Measurements from ENCODE around the gene RHOT1. TPM values are rescaled to one million over a fixed set of nuclear protein-coding genes. Genes with fewer than 3 reads are reported as not detected.
A peak's percentile ranks its signal among the peaks of the same experiment; 100 is the strongest.
"Not testable (repeated sequence)": the region's sequence is repeated elsewhere in the genome, so short reads cannot be mapped to it uniquely, and the experiment has no call there.

RHOT1 gene
- total and polyA plus RNA-seq, 5 donors from 2014 or later = 22.2 to 28.7 (median 27.3) TPM

DNA sequence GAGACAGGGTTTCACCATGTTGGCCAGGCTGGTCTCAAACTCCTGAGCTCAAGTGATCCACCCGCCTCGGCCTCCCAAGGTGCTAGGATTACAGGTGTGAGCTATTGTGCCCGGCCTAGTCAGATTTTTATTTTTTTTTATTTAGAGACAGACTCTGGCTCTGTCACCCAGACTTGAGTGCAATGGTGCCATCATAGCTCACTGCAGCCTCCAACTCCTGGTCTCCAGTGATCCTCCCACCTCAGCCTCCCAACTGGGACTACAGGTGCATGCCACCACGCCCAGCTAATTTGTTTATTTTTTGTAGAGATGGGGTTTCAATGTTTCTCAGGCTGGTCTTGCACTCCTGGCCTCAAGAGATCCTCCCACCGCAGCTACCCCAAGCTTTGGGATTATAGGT is 2.8 kb upstream of the RHOT1 start:
- Mint-ChIP-seq H3K4me1 (peaks cover 17 to 32% (median 23%) of the 10 kb centered on the region in 4 donors), H3K27me3 (peaks cover 12% of the 10 kb centered on the region), H3K4me3 (peak overlapping the region in 1 of 4 donors; percentile 21)
- not testable (repeated sequence) for H3K9me3 ChIP-seq (ENCODE audit: control insufficient read depth in 2 of 2, low read length in 2 of 2); H3K4me3 ChIP-seq (ENCODE audit: low read depth, low read length); DNase-seq; ATAC-seq (ENCODE audit: low read depth in 2 of 2); H3K36me3 Mint-ChIP-seq; H3K27me3 ChIP-seq (ENCODE audit: control insufficient read depth, insufficient read depth, low read length); H3K27ac ChIP-seq (ENCODE audit: insufficient read depth, low read length, poor library complexity, severe bottlenecking); H3K36me3 ChIP-seq (ENCODE audit: control insufficient read depth, insufficient read depth, low read length); H3K9me3 Mint-ChIP-seq; H3K27ac Mint-ChIP-seq
- peaks cover 28% of the 10 kb centered on the region for H3K4me1 ChIP-seq (ENCODE audit: control insufficient read depth, insufficient read depth, low read length, poor library complexity, severe bottlenecking)

- DNase-seq = no peak
- H3K4me1 ChIP-seq (ENCODE audit: control insufficient read depth, insufficient read depth, low read length, poor library complexity, severe bottlenecking) = peaks cover 29% of the 10 kb centered on the region
- H3K9me3 ChIP-seq (ENCODE audit: control insufficient read depth in 2 of 2, low read length in 2 of 2) = no peaks in the 10 kb centered on the region
- peak overlapping the region; percentile 62 for H3K27ac ChIP-seq (ENCODE audit: insufficient read depth, low read length, poor library complexity, severe bottlenecking)
- H3K36me3 Mint-ChIP-seq = no peaks in the 10 kb centered on the region
- H3K27me3 Mint-ChIP-seq = peaks cover 12% of the 10 kb centered on the region
- peak overlapping the region in 2 of 3 donors; percentile 69 to 84 for H3K27ac Mint-ChIP-seq
- H3K4me3 ChIP-seq (ENCODE audit: low read depth, low read length) = peak overlapping the region; percentile 86
- peak overlapping the region; percentile 84 to 96 (median 86) for H3K4me3 Mint-ChIP-seq
- no peak for ATAC-seq (ENCODE audit: low read depth in 2 of 2)
- peaks cover 0 to 2% (median 0%) of the 10 kb centered on the region in 7 donors for H3K9me3 Mint-ChIP-seq
- no peaks in the 10 kb centered on the region for H3K36me3 ChIP-seq (ENCODE audit: control insufficient read depth, insufficient read depth, low read length)
- H3K4me1 Mint-ChIP-seq = peaks cover 20 to 44% (median 23%) of the 10 kb centered on the region in 4 donors
- H3K27me3 ChIP-seq (ENCODE audit: control insufficient read depth, insufficient read depth, low read length) = no peaks in the 10 kb centered on the region
Observed at GRCh38 chr17:32141258-32141657, 1.0 kb upstream of the RHOT1 start.

- H3K27ac ChIP-seq (ENCODE audit: insufficient read depth, low read length, poor library complexity, severe bottlenecking) = peak overlapping the region; percentile 62
- no peaks in the 10 kb centered on the region for H3K36me3 ChIP-seq (ENCODE audit: control insufficient read depth, insufficient read depth, low read length)
- Mint-ChIP-seq H3K27ac (peak overlapping the region; percentile 69 to 84 (median 73)), H3K9me3 (peaks cover 0 to 2% (median 0%) of the 10 kb centered on the region in 7 donors), H3K4me1 (peaks cover 20 to 42% (median 23%) of the 10 kb centered on the region in 4 donors), H3K4me3 (peak overlapping the region; percentile 84 to 96 (median 86)), H3K36me3 (no peaks in the 10 kb centered on the region), H3K27me3 (peaks cover 12% of the 10 kb centered on the region)
- ATAC-seq (ENCODE audit: low read depth in 2 of 2) = no peak
- H3K9me3 ChIP-seq (ENCODE audit: control insufficient read depth in 2 of 2, low read length in 2 of 2) = no peaks in the 10 kb centered on the region
- peak overlapping the region; percentile 86 for H3K4me3 ChIP-seq (ENCODE audit: low read depth, low read length)
- no peaks in the 10 kb centered on the region for H3K27me3 ChIP-seq (ENCODE audit: control insufficient read depth, insufficient read depth, low read length)
- no peak for DNase-seq
- peaks cover 29% of the 10 kb centered on the region for H3K4me1 ChIP-seq (ENCODE audit: control insufficient read depth, insufficient read depth, low read length, poor library complexity, severe bottlenecking)
Observed at GRCh38 chr17:32141679-32142037, 644 bp upstream of the RHOT1 start.

DNA sequence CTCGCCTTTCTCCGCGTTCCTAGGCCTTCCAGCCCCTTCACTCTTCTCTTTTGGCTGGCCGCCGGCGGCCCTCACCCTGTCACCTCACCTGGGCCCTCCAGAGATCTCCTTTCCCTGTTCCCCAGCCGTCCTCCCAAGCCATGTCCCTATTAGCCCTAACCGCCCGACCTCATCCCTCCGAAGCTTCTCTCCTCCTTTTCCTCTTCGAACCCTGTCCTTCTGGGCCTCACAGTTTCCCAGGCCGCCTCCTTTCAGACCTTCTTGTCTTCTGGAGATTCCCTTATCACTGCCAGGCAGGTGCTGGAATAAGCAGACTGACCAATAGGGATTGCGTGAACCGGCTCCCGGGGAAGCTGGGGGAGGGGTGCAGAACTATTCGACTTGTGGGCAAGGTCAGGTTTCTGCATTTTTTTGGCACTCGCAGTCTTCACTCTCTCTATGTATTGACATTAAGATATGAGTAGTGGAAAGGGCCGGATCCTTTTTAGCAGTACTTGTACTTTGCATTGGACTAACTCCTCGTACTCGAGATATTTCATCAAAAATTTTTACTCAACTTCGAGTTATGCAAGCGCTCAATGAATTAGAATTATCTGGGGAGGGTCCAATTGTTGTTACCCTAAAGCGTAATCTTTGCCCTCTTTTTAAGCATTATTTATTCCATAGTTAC is 690 bp downstream of the RHOT1 start:
- peaks cover 29% of the 10 kb centered on the region for H3K4me1 ChIP-seq (ENCODE audit: control insufficient read depth, insufficient read depth, low read length, poor library complexity, severe bottlenecking)
- ATAC-seq (ENCODE audit: low read depth in 2 of 2) (no peak), DNase-seq (peak in 1 of 3 donors; percentile 38)
- H3K36me3 ChIP-seq (ENCODE audit: control insufficient read depth, insufficient read depth, low read length) = no peaks in the 10 kb centered on the region
- H3K36me3 Mint-ChIP-seq = no peaks in the 10 kb centered on the region
- H3K9me3 ChIP-seq (ENCODE audit: control insufficient read depth in 2 of 2, low read length in 2 of 2) = no peaks in the 10 kb centered on the region
- peaks cover 0 to 2% (median 0%) of the 10 kb centered on the region in 7 donors for H3K9me3 Mint-ChIP-seq
- peak overlapping the region; percentile 88 for H3K4me3 ChIP-seq (ENCODE audit: low read depth, low read length)
- no peaks in the 10 kb centered on the region for H3K27me3 ChIP-seq (ENCODE audit: control insufficient read depth, insufficient read depth, low read length)
- H3K4me1 Mint-ChIP-seq = peaks cover 17 to 43% (median 25%) of the 10 kb centered on the region in 4 donors
- H3K27ac Mint-ChIP-seq = peak overlapping the region; percentile 91 to 97 (median 94)
- peak overlapping the region; percentile 95 to 99 (median 97) for H3K4me3 Mint-ChIP-seq
- peak overlapping the region; percentile 23 for H3K27ac ChIP-seq (ENCODE audit: insufficient read depth, low read length, poor library complexity, severe bottlenecking)
- H3K27me3 Mint-ChIP-seq = peaks cover 12% of the 10 kb centered on the region

- DNase-seq (no peak), ATAC-seq (ENCODE audit: low read depth in 2 of 2) (no peak)
- peaks cover 0 to 2% (median 0%) of the 10 kb centered on the region in 7 donors for H3K9me3 Mint-ChIP-seq
- Histone ChIP-seq H3K36me3 (ENCODE audit: control insufficient read depth, insufficient read depth, low read length) (no peaks in the 10 kb centered on the region), H3K4me1 (ENCODE audit: control insufficient read depth, insufficient read depth, low read length, poor library complexity, severe bottlenecking) (peaks cover 29% of the 10 kb centered on the region), H3K27ac (ENCODE audit: insufficient read depth, low read length, poor library complexity, severe bottlenecking) (no peak overlapping the region), H3K27me3 (ENCODE audit: control insufficient read depth, insufficient read depth, low read length) (no peaks in the 10 kb centered on the region), H3K9me3 (ENCODE audit: control insufficient read depth in 2 of 2, low read length in 2 of 2) (no peaks in the 10 kb centered on the region), H3K4me3 (ENCODE audit: low read depth, low read length) (peak overlapping the region; percentile 88)
- peak overlapping the region; percentile 95 to 99 (median 97) for H3K4me3 Mint-ChIP-seq
- H3K36me3 Mint-ChIP-seq = no peaks in the 10 kb centered on the region
- H3K27ac Mint-ChIP-seq = peak overlapping the region in 2 of 3 donors; percentile 59 to 91
- peaks cover 12% of the 10 kb centered on the region for H3K27me3 Mint-ChIP-seq
- H3K4me1 Mint-ChIP-seq = peaks cover 21 to 48% (median 29%) of the 10 kb centered on the region in 4 donors
Observed at GRCh38 chr17:32143527-32143870, 1.2 kb downstream of the RHOT1 start.

DNA sequence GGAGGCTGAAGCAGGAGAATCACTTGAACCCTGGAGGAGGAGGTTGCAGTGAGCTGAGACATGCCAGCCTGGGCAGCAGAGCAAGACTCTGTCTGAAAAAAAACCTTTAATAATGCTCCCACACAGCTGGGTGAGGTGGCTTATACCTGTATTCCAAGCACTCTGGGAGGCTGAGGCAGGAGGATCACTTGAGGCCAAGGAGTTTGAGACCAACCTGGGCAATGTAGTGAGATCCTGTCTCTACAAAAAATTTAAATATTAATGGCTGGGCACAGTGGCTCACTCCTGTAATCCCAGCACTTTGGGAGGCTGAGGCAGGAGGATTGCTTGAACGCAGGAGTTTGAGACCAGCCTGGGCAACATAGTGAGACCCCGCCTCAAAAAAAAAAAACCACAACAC is 2.1 kb downstream of the RHOT1 start:
- not testable (repeated sequence) for H3K27ac ChIP-seq (ENCODE audit: insufficient read depth, low read length, poor library complexity, severe bottlenecking); H3K36me3 ChIP-seq (ENCODE audit: control insufficient read depth, insufficient read depth, low read length); H3K27me3 ChIP-seq (ENCODE audit: control insufficient read depth, insufficient read depth, low read length); H3K36me3 Mint-ChIP-seq; H3K4me3 ChIP-seq (ENCODE audit: low read depth, low read length); H3K9me3 Mint-ChIP-seq; ATAC-seq (ENCODE audit: low read depth in 2 of 2); DNase-seq; H3K9me3 ChIP-seq (ENCODE audit: control insufficient read depth in 2 of 2, low read length in 2 of 2); H3K27ac Mint-ChIP-seq
- peaks cover 29% of the 10 kb centered on the region for H3K4me1 ChIP-seq (ENCODE audit: control insufficient read depth, insufficient read depth, low read length, poor library complexity, severe bottlenecking)
- Mint-ChIP-seq H3K27me3 (peaks cover 12% of the 10 kb centered on the region), H3K4me3 (peak overlapping the region; percentile 68 to 99 (median 96)), H3K4me1 (peaks cover 22 to 47% (median 30%) of the 10 kb centered on the region in 4 donors)

GRCh38 chr17:32148351-32148750 is 6.0 kb downstream of the RHOT1 start:
- Histone ChIP-seq H3K27me3 (ENCODE audit: control insufficient read depth, insufficient read depth, low read length) (no peaks in the 10 kb centered on the region), H3K4me1 (ENCODE audit: control insufficient read depth, insufficient read depth, low read length, poor library complexity, severe bottlenecking) (peaks cover 12% of the 10 kb centered on the region), H3K36me3 (ENCODE audit: control insufficient read depth, insufficient read depth, low read length) (peaks cover 9% of the 10 kb centered on the region), H3K27ac (ENCODE audit: insufficient read depth, low read length, poor library complexity, severe bottlenecking) (no peak overlapping the region), H3K9me3 (ENCODE audit: control insufficient read depth in 2 of 2, low read length in 2 of 2) (no peaks in the 10 kb centered on the region), H3K4me3 (ENCODE audit: low read depth, low read length) (no peak overlapping the region)
- Mint-ChIP-seq H3K27ac (peak overlapping the region in 1 of 3 donors; percentile 13), H3K9me3 (no peaks in the 10 kb centered on the region), H3K36me3 (peaks cover 10% of the 10 kb centered on the region), H3K27me3 (no peaks in the 10 kb centered on the region), H3K4me3 (no peak overlapping the region), H3K4me1 (peaks cover 17 to 61% (median 34%) of the 10 kb centered on the region in 4 donors)
- DNase-seq (no peak), ATAC-seq (ENCODE audit: low read depth in 2 of 2) (no peak)

DNA sequence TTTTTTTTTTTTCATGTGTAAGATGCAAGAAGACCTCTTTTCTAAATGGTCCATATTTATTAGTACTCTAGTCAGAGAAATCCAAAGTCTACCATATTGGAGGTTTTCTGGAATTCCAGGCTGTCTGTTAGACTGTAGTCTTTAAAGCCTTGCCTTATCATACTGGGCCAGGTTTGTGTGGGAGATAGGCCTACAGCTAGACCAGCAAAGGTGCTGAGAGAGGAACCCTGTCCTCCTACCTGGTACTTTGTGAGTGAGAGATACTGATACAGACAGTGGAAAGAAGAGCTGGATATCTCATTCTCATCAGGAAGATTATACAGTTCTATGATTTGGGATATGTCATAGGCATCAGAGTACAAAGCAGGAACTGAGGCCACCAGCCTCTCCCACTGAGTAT is 8.1 kb downstream of the RHOT1 start:
- Histone ChIP-seq H3K27ac (ENCODE audit: insufficient read depth, low read length, poor library complexity, severe bottlenecking) (no peak overlapping the region), H3K36me3 (ENCODE audit: control insufficient read depth, insufficient read depth, low read length) (peaks cover 20% of the 10 kb centered on the region), H3K9me3 (ENCODE audit: control insufficient read depth in 2 of 2, low read length in 2 of 2) (no peaks in the 10 kb centered on the region), H3K27me3 (ENCODE audit: control insufficient read depth, insufficient read depth, low read length) (no peaks in the 10 kb centered on the region), H3K4me3 (ENCODE audit: low read depth, low read length) (no peak overlapping the region), H3K4me1 (ENCODE audit: control insufficient read depth, insufficient read depth, low read length, poor library complexity, severe bottlenecking) (no peaks in the 10 kb centered on the region)
- Mint-ChIP-seq H3K27me3 (no peaks in the 10 kb centered on the region), H3K27ac (peak overlapping the region in 2 of 3 donors; percentile 25 to 73), H3K36me3 (peaks cover 16% of the 10 kb centered on the region), H3K4me1 (peaks cover 13 to 52% (median 31%) of the 10 kb centered on the region in 4 donors), H3K4me3 (no peak overlapping the region), H3K9me3 (no peaks in the 10 kb centered on the region)
- ATAC-seq (ENCODE audit: low read depth in 2 of 2) (no peak), DNase-seq (no peak)
